ENCODE results near the gene RNU6-1. TPM values are rescaled to one million over a fixed set of nuclear protein-coding genes. Genes with fewer than 3 reads are reported as not detected.

RNU6-1 gene
- total and polyA plus RNA-seq, 2 donors (not counting 1 experiment from before 2014, with no cell fraction given): not detected

DNA sequence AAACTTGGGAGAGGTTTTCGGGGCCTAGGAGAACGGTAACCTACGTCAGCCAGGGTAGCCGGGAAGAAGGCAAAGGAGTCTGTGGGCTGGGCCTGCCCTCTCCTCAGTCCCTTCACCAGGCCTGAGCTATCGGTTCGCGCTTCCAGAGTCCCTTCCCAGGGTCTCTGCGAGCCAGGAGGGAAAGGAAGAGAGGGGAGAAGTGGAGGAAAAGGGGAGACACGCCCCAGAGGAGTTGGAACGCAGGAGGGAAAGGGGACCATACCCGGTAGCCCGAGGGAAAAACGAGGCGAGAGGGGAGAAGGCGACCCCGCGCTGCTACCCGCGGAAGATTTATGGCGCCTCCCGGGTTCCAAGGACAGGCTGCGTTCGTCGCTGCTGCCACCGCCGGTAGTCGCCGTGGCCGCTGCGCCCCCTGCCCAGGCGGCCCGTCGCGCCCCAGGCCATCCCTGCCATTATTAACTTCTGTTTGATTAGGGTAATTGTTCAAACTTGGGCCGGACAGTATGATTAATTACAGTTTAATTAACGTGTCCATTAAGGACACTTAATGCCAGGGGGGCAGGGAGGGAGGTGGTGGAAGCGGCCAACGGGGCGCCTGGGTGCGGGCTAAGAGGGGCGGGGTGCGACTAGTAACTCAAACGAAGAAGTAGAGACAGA is 17.9 kb downstream of the RNU6-1 start:
- ATAC-seq (ENCODE audit: low read depth) (no peak), DNase-seq (no peak)
- CTCF ChIA-PET: interaction anchor here (1.4 to 16.8 kb wide), 3 partner anchors 14 to 39 kb away, joined by 4 to 237 read pairs (median 19); no protein-coding TSS in a partner anchor
- peaks cover 73% of the 10 kb centered on the region for H3K27me3 Mint-ChIP-seq
- intact Hi-C loops (cut with micrococcal nuclease): loop anchor here (2.0 kb wide), 1 partner anchor 15 kb away; no protein-coding TSS in a partner anchor
- H3K27ac ChIP-seq (ENCODE audit: low read length in 2 of 2): no peak overlapping the region
- no peak overlapping the region for H2AFZ ChIP-seq (ENCODE audit: insufficient read depth, low read depth, low read length, poor library complexity, severe bottlenecking)
- WGBS (ENCODE audit: insufficient coverage): 8% methylated on average over 42 of the region's 43 CpGs
- H3K9ac ChIP-seq (ENCODE audit: low read length): no peak overlapping the region
- H4K20me1 ChIP-seq (ENCODE audit: control insufficient read depth, insufficient read depth, low read length, poor library complexity, severe bottlenecking): peaks cover 27% of the 10 kb centered on the region
- peaks cover 0 to 83% (median 16%) of the 10 kb centered on the region in 3 donors for H3K9me3 ChIP-seq (ENCODE audit: control extremely low read depth in 1 of 3, control insufficient read depth in 2 of 3, insufficient read depth in 1 of 3, low read length in 2 of 3)
- H3K4me3 Mint-ChIP-seq: peak overlapping the region; percentile 70
- H3K36me3 ChIP-seq (replicated peaks in 1 of 2; ENCODE audit: control extremely low read depth in 1 of 2, control insufficient read depth in 1 of 2, extremely low read depth in 1 of 2, insufficient read depth in 2 of 2, low read length in 1 of 2): no peaks in the 10 kb centered on the region
- no peaks in the 10 kb centered on the region for H3K79me2 ChIP-seq (ENCODE audit: control insufficient read depth, insufficient read depth, low read length)
- POLR2A ChIA-PET: interaction anchor here (0.6 to 3.3 kb wide), 2 partner anchors 8 to 38 kb away, joined by 6 to 20 read pairs; no protein-coding TSS in a partner anchor
- TF ChIP-seq, protein P1, sequence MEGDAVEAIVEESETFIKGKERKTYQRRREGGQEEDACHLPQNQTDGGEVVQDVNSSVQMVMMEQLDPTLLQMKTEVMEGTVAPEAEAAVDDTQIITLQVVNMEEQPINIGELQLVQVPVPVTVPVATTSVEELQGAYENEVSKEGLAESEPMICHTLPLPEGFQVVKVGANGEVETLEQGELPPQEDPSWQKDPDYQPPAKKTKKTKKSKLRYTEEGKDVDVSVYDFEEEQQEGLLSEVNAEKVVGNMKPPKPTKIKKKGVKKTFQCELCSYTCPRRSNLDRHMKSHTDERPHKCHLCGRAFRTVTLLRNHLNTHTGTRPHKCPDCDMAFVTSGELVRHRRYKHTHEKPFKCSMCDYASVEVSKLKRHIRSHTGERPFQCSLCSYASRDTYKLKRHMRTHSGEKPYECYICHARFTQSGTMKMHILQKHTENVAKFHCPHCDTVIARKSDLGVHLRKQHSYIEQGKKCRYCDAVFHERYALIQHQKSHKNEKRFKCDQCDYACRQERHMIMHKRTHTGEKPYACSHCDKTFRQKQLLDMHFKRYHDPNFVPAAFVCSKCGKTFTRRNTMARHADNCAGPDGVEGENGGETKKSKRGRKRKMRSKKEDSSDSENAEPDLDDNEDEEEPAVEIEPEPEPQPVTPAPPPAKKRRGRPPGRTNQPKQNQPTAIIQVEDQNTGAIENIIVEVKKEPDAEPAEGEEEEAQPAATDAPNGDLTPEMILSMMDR (IDR thresholded peaks at IDR 0.05): no peak
- TF ChIP-seq EZH2 (IDR thresholded peaks at IDR 0.05; ENCODE audit: borderline replicate concordance, insufficient read depth, low read depth, low read length, poor library complexity, severe bottlenecking): no peak
- H3K4me2 ChIP-seq (replicated peaks; ENCODE audit: low read depth, low read length, poor library complexity, severe bottlenecking): peak overlapping the region; percentile 83
- H3K4me1 Mint-ChIP-seq: peaks cover 50% of the 10 kb centered on the region
- peaks cover 0 to 91% (median 64%) of the 10 kb centered on the region in 4 experiments for H3K27me3 ChIP-seq (replicated peaks in 1 of 4; ENCODE audit: control extremely low read depth in 1 of 4, control insufficient read depth in 3 of 4, insufficient read depth in 4 of 4, low read length in 3 of 4)
- H3K4me1 ChIP-seq (ENCODE audit: control insufficient read depth in 2 of 2, insufficient read depth in 2 of 2, low read length in 2 of 2): peaks cover 55 to 70% of the 10 kb centered on the region in 2 donors
- no peaks in the 10 kb centered on the region for H3K9me3 Mint-ChIP-seq (ENCODE audit: insufficient read depth)
- H3K4me3 ChIP-seq (ENCODE audit: control extremely low read depth in 1 of 5, extremely low read depth in 1 of 5, insufficient read depth in 1 of 5, low read depth in 2 of 5, low read length in 4 of 5): no peak overlapping the region
- H3K27ac Mint-ChIP-seq: peak overlapping the region; percentile 76

Measured in B cell (primary cell).